Subcutaneous adipose tissue (tissue), 4 donors: Measurements from ENCODE around the gene MBL2. TPM values are rescaled to one million over a fixed set of nuclear protein-coding genes. Genes with fewer than 3 reads are reported as not detected.

Source experiments
- CTCF ChIP-seq: fragments of 450-650 bp; IDR thresholded peaks from one replicate; pipeline ENCODE4 v1.5.1; 2016; ENCODE audit warnings: low read depth, mild to moderate bottlenecking, control low read depth, antibody characterized with exemption, moderate library complexity
- total RNA-seq, 4 donors: library from RNA; depleted of rRNA; stranded (reverse); fragments of >200 nt; gene quantifications; one replicate each; pipeline ENCODE4 v1.1.0, GENCODE V29; 2016

The MBL2 gene
- total RNA-seq, 4 donors from 2014 or later = not detected

- no peak for TF ChIP-seq CTCF
Measured at GRCh38 chr10:52757773-52758172, 14.8 kb downstream of the MBL2 start.

GRCh38 chr10:52756966-52757365 is 15.6 kb downstream of the MBL2 start:
- TF ChIP-seq CTCF = no peak

- no peak for TF ChIP-seq CTCF
Measured at GRCh38 chr10:52756295-52756694, 16.3 kb downstream of the MBL2 start.

GRCh38 chr10:52755297-52756062 is 17.1 kb downstream of the MBL2 start:
- no peak for TF ChIP-seq CTCF

- no peak for TF ChIP-seq CTCF
Measured at GRCh38 chr10:52752801-52753445, 19.7 kb downstream of the MBL2 start.

- no peak for TF ChIP-seq CTCF
Measured at GRCh38 chr10:52752261-52752660, 20.3 kb downstream of the MBL2 start.

- no peak for TF ChIP-seq CTCF
Measured at GRCh38 chr10:52751337-52751736, 21.2 kb downstream of the MBL2 start.
